ENCODE results near the gene MPG. TPM values are rescaled to one million over a fixed set of nuclear protein-coding genes. Genes with fewer than 3 reads are reported as not detected.
"Not testable (repeated sequence)": the region's sequence is repeated elsewhere in the genome, so short reads cannot be mapped to it uniquely, and the experiment has no call there.

MPG gene
- total and polyA plus RNA-seq, 7 donors = 52.2 to 118 (median 74.3) TPM

DNA sequence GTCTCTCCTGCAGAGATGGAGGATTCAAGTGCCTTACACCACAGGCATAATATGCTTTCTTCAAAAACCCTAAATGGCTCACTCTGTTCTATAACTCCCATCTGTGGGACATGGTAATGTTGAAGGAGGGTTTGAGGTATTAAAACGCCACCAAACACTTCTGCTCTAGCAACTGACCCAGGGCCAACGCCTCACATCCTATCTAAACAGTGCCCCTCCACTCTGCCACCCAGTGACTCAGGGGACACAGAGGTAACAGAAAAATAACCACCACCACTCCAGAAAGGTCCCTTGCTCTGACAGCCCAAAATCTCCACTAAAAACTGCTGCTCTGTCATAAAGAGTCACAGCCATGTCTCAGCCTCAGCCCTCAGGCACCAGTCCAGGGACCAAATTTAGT, 42.7 kb downstream of the MPG start:
- 94% methylated on average over 2 of the region's 2 CpGs for WGBS, 2 donors
- peaks cover 0 to 11% (median 3%) of the 10 kb centered on the region in 4 donors for H3K4me1 ChIP-seq

DNA sequence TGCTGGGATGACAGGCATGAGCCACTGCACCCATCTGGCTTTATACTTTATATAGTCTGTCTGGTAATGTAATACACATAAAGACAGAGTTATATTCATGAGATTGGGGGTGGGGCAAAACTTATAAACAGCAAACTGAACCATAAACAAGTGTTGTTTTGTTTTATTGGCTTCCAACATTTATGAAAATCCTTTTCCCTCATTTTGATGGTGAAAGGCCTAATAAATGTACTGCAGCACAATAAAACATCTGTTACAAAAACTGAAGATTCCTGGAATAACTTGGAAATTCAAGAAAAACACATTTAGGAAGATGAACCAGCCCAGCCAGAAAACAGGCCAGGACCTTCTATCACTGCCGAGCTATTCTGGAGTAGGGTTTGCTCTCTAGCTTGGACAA, 44.3 kb downstream of the MPG start:
- TF ChIP-seq POLR2A (IDR thresholded peaks at IDR 0.05) = no peak
- TF ChIP-seq, protein P1, sequence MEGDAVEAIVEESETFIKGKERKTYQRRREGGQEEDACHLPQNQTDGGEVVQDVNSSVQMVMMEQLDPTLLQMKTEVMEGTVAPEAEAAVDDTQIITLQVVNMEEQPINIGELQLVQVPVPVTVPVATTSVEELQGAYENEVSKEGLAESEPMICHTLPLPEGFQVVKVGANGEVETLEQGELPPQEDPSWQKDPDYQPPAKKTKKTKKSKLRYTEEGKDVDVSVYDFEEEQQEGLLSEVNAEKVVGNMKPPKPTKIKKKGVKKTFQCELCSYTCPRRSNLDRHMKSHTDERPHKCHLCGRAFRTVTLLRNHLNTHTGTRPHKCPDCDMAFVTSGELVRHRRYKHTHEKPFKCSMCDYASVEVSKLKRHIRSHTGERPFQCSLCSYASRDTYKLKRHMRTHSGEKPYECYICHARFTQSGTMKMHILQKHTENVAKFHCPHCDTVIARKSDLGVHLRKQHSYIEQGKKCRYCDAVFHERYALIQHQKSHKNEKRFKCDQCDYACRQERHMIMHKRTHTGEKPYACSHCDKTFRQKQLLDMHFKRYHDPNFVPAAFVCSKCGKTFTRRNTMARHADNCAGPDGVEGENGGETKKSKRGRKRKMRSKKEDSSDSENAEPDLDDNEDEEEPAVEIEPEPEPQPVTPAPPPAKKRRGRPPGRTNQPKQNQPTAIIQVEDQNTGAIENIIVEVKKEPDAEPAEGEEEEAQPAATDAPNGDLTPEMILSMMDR (IDR thresholded peaks at IDR 0.05) = no peak
- no peak for TF ChIP-seq EP300 (IDR thresholded peaks at IDR 0.05)
- no peak for TF ChIP-seq POLR2AphosphoS5 (IDR thresholded peaks at IDR 0.05)
- 80 to 95% methylated on average over 1 of the region's 1 CpG for WGBS, 2 donors
- H3K4me1 ChIP-seq = peaks cover 0 to 8% (median 3%) of the 10 kb centered on the region in 4 donors

More for the DNA sequence above, 42.7 kb downstream of the MPG start:
- H3K36me3 ChIP-seq = peaks cover 0 to 25% (median 0%) of the 10 kb centered on the region in 4 donors
- DNase-seq = no peak
- H3K4me3 ChIP-seq = no peak overlapping the region
- intact Hi-C loops (cut with DNase I) = no loop called here
- no peak overlapping the region for H3K27ac ChIP-seq
- H3K9me3 ChIP-seq = no peaks in the 10 kb centered on the region
- TF ChIP-seq, protein P1 (IDR thresholded peaks at IDR 0.05) = no peak
- no peak for TF ChIP-seq POLR2A (IDR thresholded peaks at IDR 0.05)
- TF ChIP-seq EP300 (IDR thresholded peaks at IDR 0.05) = no peak
- no peak for TF ChIP-seq POLR2AphosphoS5 (IDR thresholded peaks at IDR 0.05)
- no peaks in the 10 kb centered on the region for H3K27me3 ChIP-seq

DNA sequence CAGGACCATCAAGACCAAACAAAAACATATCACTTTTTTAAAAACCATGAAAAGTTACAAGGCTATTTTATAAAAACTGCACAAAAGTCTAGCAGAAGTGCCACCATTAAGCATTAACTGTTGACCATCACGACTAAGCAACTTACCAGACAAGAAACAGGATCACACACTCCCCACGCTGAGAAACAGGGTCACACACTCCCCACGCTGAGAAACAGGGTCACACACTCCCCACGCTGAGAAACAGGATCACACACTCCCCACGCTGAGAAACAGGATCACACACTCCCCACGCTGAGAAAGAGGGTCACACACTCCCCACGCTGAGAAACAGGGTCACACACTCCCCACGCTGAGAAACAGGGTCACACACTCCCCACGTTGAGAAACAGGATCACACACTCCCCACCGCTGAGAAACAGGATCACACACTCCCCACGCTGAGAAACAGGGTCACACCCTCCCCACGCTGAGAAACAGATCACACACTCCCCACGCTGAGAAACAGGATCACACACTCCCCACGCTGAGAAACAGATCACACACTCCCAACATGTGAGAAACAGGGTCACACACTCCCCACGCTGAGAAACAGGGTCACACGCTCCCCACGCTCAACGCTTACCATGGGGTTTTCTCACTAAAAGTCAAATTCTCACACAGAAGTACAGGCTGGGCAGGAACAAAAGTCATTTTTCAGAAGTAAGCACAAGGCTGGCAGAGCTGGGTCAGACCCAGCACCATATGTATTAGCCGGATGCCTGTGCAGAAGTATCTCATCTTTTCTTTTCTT, 45.7 kb downstream of the MPG start:
- DNase-seq; H3K27ac ChIP-seq; H3K4me1 ChIP-seq; H3K4me3 ChIP-seq; H3K27me3 ChIP-seq; H3K9me3 ChIP-seq; intact Hi-C loops (cut with DNase I): not testable (repeated sequence)
- peaks cover 0 to 12% (median 0%) of the 10 kb centered on the region in 4 donors for H3K36me3 ChIP-seq
- 87 to 88% methylated on average over 19 of the region's 19 CpGs for WGBS, 2 donors

More for the DNA sequence above, 44.3 kb downstream of the MPG start:
- no peak for DNase-seq
- Histone ChIP-seq H3K36me3 (peaks cover 0 to 12% (median 0%) of the 10 kb centered on the region in 4 donors), H3K27me3 (no peaks in the 10 kb centered on the region), H3K4me3 (no peak overlapping the region), H3K9me3 (no peaks in the 10 kb centered on the region), H3K27ac (no peak overlapping the region)
- intact Hi-C loops (cut with DNase I) = no loop called here

DNA sequence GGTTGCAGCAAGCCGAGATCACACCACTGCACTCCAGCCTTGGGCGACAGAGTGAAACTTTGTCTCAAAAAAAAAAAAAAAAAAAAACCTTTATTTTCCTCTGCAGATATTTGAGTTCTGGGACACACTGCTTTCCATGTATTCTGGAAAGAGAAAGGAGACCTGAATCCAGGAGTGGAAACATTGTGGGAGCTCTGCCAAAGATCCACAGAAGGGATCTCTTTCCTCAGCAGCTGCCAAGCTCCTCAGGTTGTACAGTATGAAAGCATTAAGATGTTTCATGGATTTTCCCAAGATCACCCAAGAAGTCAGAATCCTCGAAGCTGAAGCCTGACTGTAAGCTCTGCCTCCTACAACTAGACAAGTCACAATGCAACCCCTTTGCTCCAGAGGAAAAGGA, 47.0 kb downstream of the MPG start:
- H3K9me3 ChIP-seq = no peaks in the 10 kb centered on the region
- no peaks in the 10 kb centered on the region for H3K27me3 ChIP-seq
- intact Hi-C loops (cut with DNase I) = no loop called here
- H3K36me3 ChIP-seq = peaks cover 0 to 12% (median 0%) of the 10 kb centered on the region in 4 donors
- no peak overlapping the region for H3K27ac ChIP-seq
- WGBS, 2 donors = 95 to 96% methylated on average over 3 of the region's 3 CpGs
- TF ChIP-seq POLR2AphosphoS5 (IDR thresholded peaks at IDR 0.05) (no peak), POLR2A (IDR thresholded peaks at IDR 0.05) (no peak), EP300 (IDR thresholded peaks at IDR 0.05) (no peak)
- TF ChIP-seq, protein P1 (IDR thresholded peaks at IDR 0.05) = no peak
- no peaks in the 10 kb centered on the region for H3K4me1 ChIP-seq
- no peak overlapping the region for H3K4me3 ChIP-seq
- DNase-seq = no peak

DNA sequence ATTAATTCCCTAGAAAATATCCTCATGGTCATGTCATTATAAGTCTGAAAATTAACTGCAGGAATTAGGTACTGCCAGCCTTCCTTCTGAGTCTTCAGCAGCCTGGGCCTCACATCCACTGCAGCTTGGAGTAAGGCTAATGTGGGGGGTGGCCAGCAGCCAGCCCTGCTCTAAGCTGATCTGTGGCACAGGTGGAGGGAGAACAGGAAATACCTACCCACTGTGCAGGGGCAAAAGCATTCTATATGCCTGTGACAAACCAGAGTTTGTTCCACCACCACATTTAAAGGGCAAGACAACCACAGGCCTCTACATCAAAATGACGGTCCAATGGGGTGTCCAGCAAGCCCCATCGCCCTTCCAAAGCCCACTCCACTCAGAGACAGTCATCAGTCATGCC, 51.0 kb downstream of the MPG start:
- DNase-seq = no peak
- TF ChIP-seq, protein P1 (IDR thresholded peaks at IDR 0.05) = no peak
- TF ChIP-seq EP300 (IDR thresholded peaks at IDR 0.05) (no peak), POLR2A (IDR thresholded peaks at IDR 0.05) (no peak), POLR2AphosphoS5 (IDR thresholded peaks at IDR 0.05) (no peak)
- intact Hi-C loops (cut with DNase I) = no loop called here
- H3K27me3 ChIP-seq = no peaks in the 10 kb centered on the region
- H3K4me3 ChIP-seq = no peak overlapping the region
- H3K9me3 ChIP-seq = no peaks in the 10 kb centered on the region
- peaks cover 0 to 7% (median 0%) of the 10 kb centered on the region in 4 donors for H3K36me3 ChIP-seq
- WGBS, 2 donors = 85 to 96% methylated on average over 2 of the region's 2 CpGs
- H3K27ac ChIP-seq = no peak overlapping the region
- no peaks in the 10 kb centered on the region for H3K4me1 ChIP-seq

Measured in sigmoid colon (tissue), 7 donors.